Measurements from ENCODE around the gene RGMA. TPM values are rescaled to one million over a fixed set of nuclear protein-coding genes. Genes with fewer than 3 reads are reported as not detected.

Gene RGMA
- total RNA-seq, 1 donor from 2014 or later, result 21.6 TPM

DNA sequence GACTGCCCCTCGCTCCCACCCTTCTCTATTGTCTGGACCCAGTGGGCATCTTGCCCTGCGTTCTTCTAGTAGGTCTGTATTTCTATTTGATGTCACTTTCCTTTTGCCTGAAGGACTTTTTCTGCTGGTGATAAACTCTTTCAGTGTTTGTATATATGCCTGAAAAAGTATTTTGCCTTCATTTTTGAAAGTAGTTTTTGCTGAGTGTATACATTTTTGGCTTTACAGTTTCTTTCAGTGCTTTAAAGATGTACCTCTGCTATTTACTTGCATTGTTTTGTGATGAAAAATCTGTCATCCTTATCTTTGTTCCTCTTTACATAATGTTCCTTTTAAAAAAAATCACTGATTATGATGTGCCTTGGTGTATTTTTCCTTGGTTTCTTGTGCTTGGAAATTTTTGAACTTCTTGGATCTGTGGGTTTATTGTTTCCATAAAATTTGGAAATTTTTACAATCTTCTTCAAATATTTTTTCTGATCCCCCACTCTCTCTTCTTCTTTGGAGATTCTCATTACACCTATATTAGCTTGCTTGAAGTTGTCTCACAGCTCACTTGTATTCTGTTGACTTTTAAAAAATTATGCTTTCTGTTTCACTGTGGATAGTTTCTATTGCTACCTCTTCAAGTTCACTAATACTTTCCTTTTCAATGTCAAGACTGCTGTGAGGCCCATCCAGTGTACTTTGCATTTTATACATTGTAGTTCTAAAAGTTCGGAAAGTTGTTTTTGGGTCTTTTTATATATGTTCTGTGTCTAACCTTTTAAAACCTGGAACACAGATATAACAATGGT, 67.8 kb downstream of the RGMA start:
- no peak for TF ChIP-seq POLR2A (IDR thresholded peaks at IDR 0.05)
- TF ChIP-seq, protein P1, sequence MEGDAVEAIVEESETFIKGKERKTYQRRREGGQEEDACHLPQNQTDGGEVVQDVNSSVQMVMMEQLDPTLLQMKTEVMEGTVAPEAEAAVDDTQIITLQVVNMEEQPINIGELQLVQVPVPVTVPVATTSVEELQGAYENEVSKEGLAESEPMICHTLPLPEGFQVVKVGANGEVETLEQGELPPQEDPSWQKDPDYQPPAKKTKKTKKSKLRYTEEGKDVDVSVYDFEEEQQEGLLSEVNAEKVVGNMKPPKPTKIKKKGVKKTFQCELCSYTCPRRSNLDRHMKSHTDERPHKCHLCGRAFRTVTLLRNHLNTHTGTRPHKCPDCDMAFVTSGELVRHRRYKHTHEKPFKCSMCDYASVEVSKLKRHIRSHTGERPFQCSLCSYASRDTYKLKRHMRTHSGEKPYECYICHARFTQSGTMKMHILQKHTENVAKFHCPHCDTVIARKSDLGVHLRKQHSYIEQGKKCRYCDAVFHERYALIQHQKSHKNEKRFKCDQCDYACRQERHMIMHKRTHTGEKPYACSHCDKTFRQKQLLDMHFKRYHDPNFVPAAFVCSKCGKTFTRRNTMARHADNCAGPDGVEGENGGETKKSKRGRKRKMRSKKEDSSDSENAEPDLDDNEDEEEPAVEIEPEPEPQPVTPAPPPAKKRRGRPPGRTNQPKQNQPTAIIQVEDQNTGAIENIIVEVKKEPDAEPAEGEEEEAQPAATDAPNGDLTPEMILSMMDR (IDR thresholded peaks at IDR 0.05), result no peak
- no peak for TF ChIP-seq POLR2AphosphoS5 (IDR thresholded peaks at IDR 0.05; ENCODE audit: insufficient read depth in 1 of 2, low read depth in 1 of 2)
- Histone ChIP-seq H3K9me3 (no peaks in the 10 kb centered on the region), H3K4me1 (peaks cover under 1% of the 10 kb centered on the region), H3K4me3 (no peak overlapping the region), H3K36me3 (peaks cover 2 to 91% of the 10 kb centered on the region in 2 donors), H3K27ac (no peak overlapping the region), H3K27me3 (no peaks in the 10 kb centered on the region)
- no peak for DNase-seq (ENCODE audit: extremely low spot score in 2 of 2)
- intact Hi-C loops (cut with DNase I), result no loop called here

DNA sequence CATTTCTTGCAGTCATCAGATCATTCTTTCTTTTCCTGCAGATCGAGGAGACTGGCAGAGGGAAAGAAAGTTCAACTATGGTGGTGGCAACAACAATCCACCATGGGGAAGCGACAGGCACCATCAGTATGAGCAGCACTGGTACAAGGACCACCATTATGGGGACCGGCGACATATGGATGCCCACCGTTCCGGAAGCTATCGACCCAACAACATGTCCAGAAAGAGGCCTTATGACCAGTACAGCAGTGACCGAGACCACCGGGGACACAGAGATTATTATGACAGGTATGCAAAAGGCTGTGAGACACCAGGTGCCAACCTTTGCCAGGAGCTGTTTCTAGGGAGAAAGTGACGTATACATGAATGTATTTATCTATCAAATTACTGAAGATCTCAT, 69.0 kb downstream of the RGMA start:
- Histone ChIP-seq H3K27me3 (no peaks in the 10 kb centered on the region), H3K4me1 (no peaks in the 10 kb centered on the region), H3K27ac (no peak overlapping the region), H3K36me3 (peaks cover 2 to 91% of the 10 kb centered on the region in 2 donors), H3K4me3 (no peak overlapping the region), H3K9me3 (no peaks in the 10 kb centered on the region)
- intact Hi-C loops (cut with DNase I), result loop anchor here (10.0 kb wide), 1 partner anchor 65 kb away; no protein-coding TSS in a partner anchor
- TF ChIP-seq POLR2AphosphoS5 (IDR thresholded peaks at IDR 0.05; ENCODE audit: insufficient read depth in 1 of 2, low read depth in 1 of 2) (no peak), POLR2A (IDR thresholded peaks at IDR 0.05) (no peak)
- TF ChIP-seq, protein P1 (IDR thresholded peaks at IDR 0.05), result no peak
- DNase-seq (ENCODE audit: extremely low spot score in 2 of 2), result no peak

DNA sequence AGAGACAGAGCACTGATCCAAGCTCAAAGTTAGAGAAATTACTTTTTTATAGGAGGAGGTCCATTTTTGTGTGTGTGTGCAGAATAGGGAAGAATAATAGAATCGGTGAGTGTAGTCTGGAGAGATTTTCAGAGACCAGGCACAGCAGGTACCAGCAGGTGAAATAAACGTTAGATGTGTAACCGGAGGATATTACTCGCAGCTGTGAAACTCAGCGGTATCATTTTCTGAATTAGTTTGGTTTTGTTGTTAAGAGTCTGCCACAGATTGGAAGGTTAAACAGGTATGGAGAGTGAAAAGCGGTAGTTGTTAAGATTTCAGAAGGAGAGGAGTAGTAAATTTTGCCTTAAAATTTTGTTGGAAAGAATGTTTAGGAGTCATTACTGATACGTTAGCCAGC, 69.9 kb downstream of the RGMA start:
- no peaks in the 10 kb centered on the region for H3K27me3 ChIP-seq
- intact Hi-C loops (cut with DNase I), result loop anchor here (10.0 kb wide), 1 partner anchor 64 kb away; no protein-coding TSS in a partner anchor
- DNase-seq (ENCODE audit: extremely low spot score in 2 of 2), result no peak
- peaks cover 2 to 91% of the 10 kb centered on the region in 2 donors for H3K36me3 ChIP-seq
- H3K9me3 ChIP-seq, result no peaks in the 10 kb centered on the region
- H3K4me3 ChIP-seq, result no peak overlapping the region
- no peak overlapping the region for H3K27ac ChIP-seq
- no peaks in the 10 kb centered on the region for H3K4me1 ChIP-seq
- no peak for TF ChIP-seq POLR2A (IDR thresholded peaks at IDR 0.05)
- no peak for TF ChIP-seq POLR2AphosphoS5 (IDR thresholded peaks at IDR 0.05; ENCODE audit: insufficient read depth in 1 of 2, low read depth in 1 of 2)
- TF ChIP-seq, protein P1 (IDR thresholded peaks at IDR 0.05), result no peak

DNA sequence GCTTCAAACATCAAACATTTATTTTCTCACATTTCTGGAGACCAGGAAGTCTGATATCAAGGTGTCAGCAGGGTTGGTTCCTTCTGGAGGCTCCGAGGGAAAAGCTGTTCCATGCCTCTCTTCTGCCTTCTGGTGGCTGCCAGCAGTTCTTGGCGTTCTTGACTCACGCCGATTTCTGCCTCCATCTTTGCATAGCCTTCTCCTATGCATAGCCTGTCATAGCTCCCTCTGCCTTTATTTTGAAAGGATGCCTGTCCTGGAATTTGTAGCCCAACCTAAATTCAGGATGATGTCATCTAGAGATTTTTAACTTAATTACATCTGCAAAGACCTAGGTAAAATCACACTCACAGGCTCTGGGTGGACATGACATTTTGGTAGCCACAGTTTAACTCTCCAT, 70.4 kb downstream of the RGMA start:
- no peaks in the 10 kb centered on the region for H3K4me1 ChIP-seq
- TF ChIP-seq POLR2AphosphoS5 (IDR thresholded peaks at IDR 0.05; ENCODE audit: insufficient read depth in 1 of 2, low read depth in 1 of 2) (no peak), POLR2A (IDR thresholded peaks at IDR 0.05) (no peak)
- TF ChIP-seq, protein P1 (IDR thresholded peaks at IDR 0.05), result no peak
- intact Hi-C loops (cut with DNase I), result loop anchor here (10.0 kb wide), 1 partner anchor 64 kb away; no protein-coding TSS in a partner anchor
- H3K27me3 ChIP-seq, result no peaks in the 10 kb centered on the region
- no peaks in the 10 kb centered on the region for H3K9me3 ChIP-seq
- no peak for DNase-seq (ENCODE audit: extremely low spot score in 2 of 2)
- H3K4me3 ChIP-seq, result no peak overlapping the region
- no peak overlapping the region for H3K27ac ChIP-seq
- peaks cover 2 to 93% of the 10 kb centered on the region in 2 donors for H3K36me3 ChIP-seq

DNA sequence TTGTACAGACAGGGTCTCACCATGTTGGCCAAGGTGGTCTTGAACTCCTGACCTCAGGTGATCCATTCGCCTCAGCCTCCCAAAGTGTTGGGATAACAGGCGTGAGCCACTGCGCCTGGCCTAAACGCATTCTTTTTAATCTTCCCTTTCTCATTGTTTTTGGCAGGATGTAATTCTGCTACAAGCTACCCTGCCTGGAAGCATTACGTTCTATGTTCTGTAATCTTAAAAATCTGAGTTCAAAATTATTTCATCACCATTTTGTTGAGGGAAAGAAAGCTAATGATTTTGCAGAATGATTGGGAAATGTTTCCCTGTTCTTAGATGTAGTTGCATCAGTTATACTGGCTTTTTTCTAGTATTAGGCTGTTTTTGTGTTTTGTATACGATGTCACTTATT, 71.5 kb downstream of the RGMA start:
- peaks cover 2 to 93% of the 10 kb centered on the region in 2 donors for H3K36me3 ChIP-seq
- no peaks in the 10 kb centered on the region for H3K27me3 ChIP-seq
- no peak overlapping the region for H3K4me3 ChIP-seq
- TF ChIP-seq, protein P1 (IDR thresholded peaks at IDR 0.05), result no peak
- TF ChIP-seq POLR2AphosphoS5 (IDR thresholded peaks at IDR 0.05; ENCODE audit: insufficient read depth in 1 of 2, low read depth in 1 of 2) (no peak), POLR2A (IDR thresholded peaks at IDR 0.05) (no peak)
- H3K27ac ChIP-seq, result no peak overlapping the region
- no peaks in the 10 kb centered on the region for H3K9me3 ChIP-seq
- no peak for DNase-seq (ENCODE audit: extremely low spot score in 2 of 2)
- intact Hi-C loops (cut with DNase I), result loop anchor here (10.0 kb wide), 1 partner anchor 63 kb away; no protein-coding TSS in a partner anchor
- H3K4me1 ChIP-seq, result no peaks in the 10 kb centered on the region

All from vagina (tissue), 2 donors.